Keratinocyte (primary cell): ENCODE measurements around the gene SFTPD.

ENCODE experiments used
- CTCF ChIP-seq, 3 experiments: IDR thresholded peaks in 1 of 3; conservative IDR thresholded peaks in 1 of 3; optimal IDR thresholded peaks in 1 of 3; 2 replicates in 2 of 3; 3 replicates in 1 of 3; pipeline versions ENCODE3 to v1.5.1; 2011; ENCODE audit warnings: low read length in 3 of 3, mild to moderate bottlenecking in 3 of 3, moderate library complexity in 2 of 3, control low read depth in 1 of 3, inconsistent platforms in 1 of 3; ENCODE audit not compliant: insufficient read depth in 2 of 3; ENCODE audit errors: extremely low read depth in 1 of 3
- EZH2 ChIP-seq: IDR thresholded peaks from one replicate; pipeline ENCODE4 v1.6.1; 2012; ENCODE audit warnings: inconsistent platforms, mild to moderate bottlenecking, low read length, moderate library complexity

GRCh38 chr10:79994556-79994955, 45.7 kb upstream of the SFTPD start:
- TF ChIP-seq CTCF (optimal IDR thresholded peaks at IDR 0.05 in 1 of 3, IDR thresholded peaks at IDR 0.05 in 1 of 3, conservative IDR thresholded peaks at IDR 0.05 in 1 of 3; ENCODE audit: extremely low read depth in 1 of 3, insufficient read depth in 2 of 3, low read length in 3 of 3): no peak
- TF ChIP-seq EZH2: no peak
